Measurements from ENCODE around the gene ITFG1. TPM values are rescaled to one million over a fixed set of nuclear protein-coding genes. Genes with fewer than 3 reads are reported as not detected.

ITFG1 gene
- total and polyA plus RNA-seq, 2 of the 13 experiments (the other 11 are each of a cell fraction or from before 2014, with no cell fraction given) = 74.5 to 150 TPM

DNA sequence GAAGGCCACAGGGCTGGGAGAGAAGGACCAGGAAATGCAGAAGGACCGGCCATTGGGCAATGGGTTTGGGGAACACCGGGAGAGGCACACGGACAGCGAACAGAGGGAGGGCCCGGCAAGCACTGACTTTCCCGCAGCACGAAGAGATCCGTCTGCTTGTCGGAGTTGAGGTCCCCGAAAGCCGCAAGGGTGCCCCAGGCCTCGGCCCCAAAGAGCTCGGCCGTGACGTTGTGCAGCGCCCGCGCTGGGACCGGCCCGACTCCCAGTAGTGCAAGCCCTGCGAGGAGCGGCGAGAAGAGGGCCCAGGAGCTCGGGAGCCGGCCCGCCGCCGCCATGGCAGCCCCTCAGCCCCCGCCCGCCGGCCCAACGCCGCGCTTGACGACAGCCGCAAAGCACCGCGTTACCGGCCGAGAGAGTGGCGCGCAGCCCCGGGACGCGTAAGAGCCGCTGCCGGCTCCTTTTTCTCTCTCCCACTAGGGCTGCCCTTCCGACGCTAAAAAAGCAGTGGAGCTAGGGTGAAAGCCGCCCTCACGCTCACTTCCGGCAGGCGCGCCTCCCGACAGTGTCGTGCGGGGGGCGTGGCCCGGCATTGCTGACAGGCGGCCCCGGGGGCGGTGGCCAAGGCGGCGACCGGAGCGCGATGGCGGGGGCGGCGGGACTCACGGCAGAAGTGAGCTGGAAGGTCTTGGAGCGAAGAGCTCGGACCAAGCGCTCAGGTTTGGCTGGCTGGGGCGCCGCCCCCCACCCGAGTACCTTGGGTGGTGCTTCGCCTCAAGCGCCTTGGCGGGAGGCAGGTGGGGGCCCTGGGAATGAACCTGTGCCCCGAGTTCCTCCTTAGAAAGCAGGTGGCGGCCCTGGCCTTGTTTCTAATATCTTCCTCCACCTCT, at the start of gene ITFG1, which contains the start of gene PHKB (continued):
- TF ChIP-seq TFDP2 (CRISPR knock-in tag; IDR thresholded peaks at IDR 0.05) = peak; percentile 72
- TF ChIP-seq SMYD3 (CRISPR knock-in tag; IDR thresholded peaks at IDR 0.05) = peak; percentile 54
- no peak for TF ChIP-seq SMAD9 (CRISPR knock-in tag; IDR thresholded peaks at IDR 0.05)
- no peak for TF ChIP-seq HNF4G (IDR thresholded peaks at IDR 0.05; ENCODE audit: borderline replicate concordance, low read depth, low read length)
- no peak for TF ChIP-seq HNF4G (CRISPR knock-in tag; IDR thresholded peaks at IDR 0.05; ENCODE audit: borderline replicate concordance, low read depth)
- TF ChIP-seq ONECUT2 (CRISPR knock-in tag; IDR thresholded peaks at IDR 0.05) = no peak
- no peak for TF ChIP-seq ZNF879 (CRISPR knock-in tag; IDR thresholded peaks at IDR 0.05)
- TF ChIP-seq HOXA9 (CRISPR knock-in tag; IDR thresholded peaks at IDR 0.05; ENCODE audit: borderline replicate concordance) = peak; percentile 56; the same call in 1 of the 2 replicates
- peak; percentile 97; the same call in 1 of the 2 replicates for TF ChIP-seq KLF9 (CRISPR knock-in tag; IDR thresholded peaks at IDR 0.05; ENCODE audit: low read depth)
- no peak for TF ChIP-seq KLF11 (CRISPR knock-in tag; IDR thresholded peaks at IDR 0.05)
- TF ChIP-seq ZFP90 (CRISPR knock-in tag; IDR thresholded peaks at IDR 0.05; ENCODE audit: borderline replicate concordance) = peak; percentile 85
- TF ChIP-seq, protein P1, sequence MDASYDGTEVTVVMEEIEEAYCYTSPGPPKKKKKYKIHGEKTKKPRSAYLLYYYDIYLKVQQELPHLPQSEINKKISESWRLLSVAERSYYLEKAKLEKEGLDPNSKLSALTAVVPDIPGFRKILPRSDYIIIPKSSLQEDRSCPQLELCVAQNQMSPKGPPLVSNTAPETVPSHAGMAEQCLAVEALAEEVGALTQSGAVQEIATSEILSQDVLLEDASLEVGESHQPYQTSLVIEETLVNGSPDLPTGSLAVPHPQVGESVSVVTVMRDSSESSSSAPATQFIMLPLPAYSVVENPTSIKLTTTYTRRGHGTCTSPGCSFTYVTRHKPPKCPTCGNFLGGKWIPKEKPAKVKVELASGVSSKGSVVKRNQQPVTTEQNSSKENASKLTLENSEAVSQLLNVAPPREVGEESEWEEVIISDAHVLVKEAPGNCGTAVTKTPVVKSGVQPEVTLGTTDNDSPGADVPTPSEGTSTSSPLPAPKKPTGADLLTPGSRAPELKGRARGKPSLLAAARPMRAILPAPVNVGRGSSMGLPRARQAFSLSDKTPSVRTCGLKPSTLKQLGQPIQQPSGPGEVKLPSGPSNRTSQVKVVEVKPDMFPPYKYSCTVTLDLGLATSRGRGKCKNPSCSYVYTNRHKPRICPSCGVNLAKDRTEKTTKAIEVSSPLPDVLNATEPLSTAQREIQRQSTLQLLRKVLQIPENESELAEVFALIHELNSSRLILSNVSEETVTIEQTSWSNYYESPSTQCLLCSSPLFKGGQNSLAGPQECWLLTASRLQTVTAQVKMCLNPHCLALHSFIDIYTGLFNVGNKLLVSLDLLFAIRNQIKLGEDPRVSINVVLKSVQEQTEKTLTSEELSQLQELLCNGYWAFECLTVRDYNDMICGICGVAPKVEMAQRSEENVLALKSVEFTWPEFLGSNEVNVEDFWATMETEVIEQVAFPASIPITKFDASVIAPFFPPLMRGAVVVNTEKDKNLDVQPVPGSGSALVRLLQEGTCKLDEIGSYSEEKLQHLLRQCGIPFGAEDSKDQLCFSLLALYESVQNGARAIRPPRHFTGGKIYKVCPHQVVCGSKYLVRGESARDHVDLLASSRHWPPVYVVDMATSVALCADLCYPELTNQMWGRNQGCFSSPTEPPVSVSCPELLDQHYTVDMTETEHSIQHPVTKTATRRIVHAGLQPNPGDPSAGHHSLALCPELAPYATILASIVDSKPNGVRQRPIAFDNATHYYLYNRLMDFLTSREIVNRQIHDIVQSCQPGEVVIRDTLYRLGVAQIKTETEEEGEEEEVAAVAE (CRISPR knock-in tag; IDR thresholded peaks at IDR 0.05; ENCODE audit: borderline replicate concordance) = no peak
- TF ChIP-seq MAFF (IDR thresholded peaks at IDR 0.05; ENCODE audit: low read depth, low read length) = no peak
- no peak for TF ChIP-seq ZNF75D (CRISPR knock-in tag; IDR thresholded peaks at IDR 0.05; ENCODE audit: borderline replicate concordance)
- TF ChIP-seq, protein P2, sequence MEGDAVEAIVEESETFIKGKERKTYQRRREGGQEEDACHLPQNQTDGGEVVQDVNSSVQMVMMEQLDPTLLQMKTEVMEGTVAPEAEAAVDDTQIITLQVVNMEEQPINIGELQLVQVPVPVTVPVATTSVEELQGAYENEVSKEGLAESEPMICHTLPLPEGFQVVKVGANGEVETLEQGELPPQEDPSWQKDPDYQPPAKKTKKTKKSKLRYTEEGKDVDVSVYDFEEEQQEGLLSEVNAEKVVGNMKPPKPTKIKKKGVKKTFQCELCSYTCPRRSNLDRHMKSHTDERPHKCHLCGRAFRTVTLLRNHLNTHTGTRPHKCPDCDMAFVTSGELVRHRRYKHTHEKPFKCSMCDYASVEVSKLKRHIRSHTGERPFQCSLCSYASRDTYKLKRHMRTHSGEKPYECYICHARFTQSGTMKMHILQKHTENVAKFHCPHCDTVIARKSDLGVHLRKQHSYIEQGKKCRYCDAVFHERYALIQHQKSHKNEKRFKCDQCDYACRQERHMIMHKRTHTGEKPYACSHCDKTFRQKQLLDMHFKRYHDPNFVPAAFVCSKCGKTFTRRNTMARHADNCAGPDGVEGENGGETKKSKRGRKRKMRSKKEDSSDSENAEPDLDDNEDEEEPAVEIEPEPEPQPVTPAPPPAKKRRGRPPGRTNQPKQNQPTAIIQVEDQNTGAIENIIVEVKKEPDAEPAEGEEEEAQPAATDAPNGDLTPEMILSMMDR (CRISPR knock-in tag; IDR thresholded peaks at IDR 0.05) = peak; percentile 22; the same call in 1 of the 2 replicates
- peak; percentile 90 for TF ChIP-seq ZNF501 (CRISPR knock-in tag; IDR thresholded peaks at IDR 0.05)
- TF ChIP-seq SMAD3 (CRISPR knock-in tag; IDR thresholded peaks at IDR 0.05) = 0 out of 2 replicates have a peak, but pooled peaks have one; percentile 28
- TF ChIP-seq ZNF607 (CRISPR knock-in tag; IDR thresholded peaks at IDR 0.05; ENCODE audit: borderline replicate concordance) = 0 out of 2 replicates have a peak, but pooled peaks have one; percentile 16
- no peak for TF ChIP-seq ETS1 (CRISPR knock-in tag; IDR thresholded peaks at IDR 0.05)
- TF ChIP-seq ZNF737 (CRISPR knock-in tag; IDR thresholded peaks at IDR 0.05; ENCODE audit: borderline replicate concordance) = no peak

All from HepG2 (cell line).